DOHH2 (cell line): ENCODE data around the gene EZR.

Source experiments
- H3F3A ChIP-seq: fragments of 200-600 bp; sonication (generic), shearing (Covaris generic); 2 replicates; pipeline ENCODE4 v1.6.0; 2016; ENCODE audit warnings: antibody characterized with exemption, mild to moderate bottlenecking; ENCODE audit not compliant: control insufficient read depth, insufficient read depth
- H3K27ac ChIP-seq: fragments of 200-600 bp; sonication (generic); 2 replicates; pipeline ENCODE4 v1.5.1; 2014; ENCODE audit warnings: low read depth, mild to moderate bottlenecking, low read length, moderate library complexity
- H3K27me3 ChIP-seq: fragments of 200-600 bp; sonication (generic); 2 replicates; pipeline ENCODE4 v1.6.1; 2014; ENCODE audit warnings: mild to moderate bottlenecking, low read length, mixed read lengths; ENCODE audit not compliant: control insufficient read depth
- H3K36me3 ChIP-seq: fragments of 200-600 bp; sonication (generic); 2 replicates; pipeline ENCODE4 v1.6.1; 2014; ENCODE audit warnings: mild to moderate bottlenecking, low read length, moderate library complexity, mixed read lengths; ENCODE audit not compliant: control insufficient read depth
- H3K4me1 ChIP-seq: fragments of 200-600 bp; sonication (generic); 2 replicates; pipeline ENCODE4 v1.6.1; 2014; ENCODE audit warnings: mild to moderate bottlenecking, low read length, mixed read lengths; ENCODE audit not compliant: control insufficient read depth
- H3K4me2 ChIP-seq: fragments of 200-600 bp; sonication (generic); 2 replicates; pipeline ENCODE4 v1.6.0; 2014; ENCODE audit warnings: mild to moderate bottlenecking, low read length, moderate library complexity
- H3K4me3 ChIP-seq: fragments of 200-600 bp; sonication (generic); 2 replicates; pipeline ENCODE4 v1.5.1; 2014; ENCODE audit warnings: mild to moderate bottlenecking, low read length, mixed read lengths
- H3K79me2 ChIP-seq: fragments of 200-600 bp; sonication (generic); 2 replicates; pipeline ENCODE4 v1.6.1; 2014; ENCODE audit warnings: mild to moderate bottlenecking, low read length, mixed read lengths; ENCODE audit not compliant: control insufficient read depth
- H3K9me2 ChIP-seq: fragments of 200-600 bp; sonication (generic); replicated peaks from 2 replicates; pipeline ENCODE4 v1.6.1; 2014; ENCODE audit warnings: mild to moderate bottlenecking, low read length, mixed read lengths; ENCODE audit not compliant: control insufficient read depth
- H3K9me3 ChIP-seq: fragments of 200-600 bp; sonication (generic); 2 replicates; pipeline ENCODE4 v1.6.1; 2014; ENCODE audit warnings: antibody characterized with exemption, low read length, mixed read lengths; ENCODE audit not compliant: control insufficient read depth, insufficient read depth
- H4K20me1 ChIP-seq: fragments of 200-600 bp; sonication (generic); 2 replicates; pipeline ENCODE4 v1.6.0; 2014; ENCODE audit warnings: low read depth, mild to moderate bottlenecking, antibody characterized with exemption, low read length, moderate library complexity; ENCODE audit not compliant: control insufficient read depth, insufficient read depth
- EZH2phosphoT487 ChIP-seq: fragments of 200-600 bp; sonication (generic); IDR thresholded peaks from 2 replicates; pipeline ENCODE4 v1.6.1; 2017; ENCODE audit warnings: borderline replicate concordance, mild to moderate bottlenecking, antibody characterized with exemption, low read length, moderate library complexity, mixed read lengths
- TF ChIP-seq, protein P1 (sequence below): fragments of 200-600 bp; sonication (generic); IDR thresholded peaks from one replicate; pipeline ENCODE4 v1.5.1; 2014; ENCODE audit warnings: antibody characterized with exemption, mild to moderate bottlenecking, low read depth, low read length; ENCODE audit not compliant: poor library complexity, severe bottlenecking

EZR gene

DNA sequence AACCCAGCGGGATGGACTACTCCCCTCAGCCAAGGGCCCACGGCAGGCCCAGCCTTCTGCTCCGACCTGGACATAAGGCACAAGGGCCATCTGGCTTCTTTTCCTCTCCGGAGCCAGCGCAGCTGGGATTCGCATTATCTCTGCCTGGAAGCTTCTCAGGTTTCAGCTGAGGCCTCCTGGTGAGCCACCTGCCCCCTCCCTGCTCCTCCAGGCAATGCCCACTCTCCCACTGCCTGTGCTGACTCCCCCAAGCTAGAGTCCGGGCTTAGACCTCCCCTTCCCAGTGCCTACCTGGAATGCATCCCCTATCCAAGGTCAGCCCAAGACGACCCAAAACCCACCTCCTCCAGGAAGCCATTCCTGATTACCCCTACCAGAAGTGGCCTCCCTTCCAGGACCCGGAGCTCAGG lies 60.7 kb downstream of the EZR start:
- H3K27ac ChIP-seq, result no peak overlapping the region
- no peak for TF ChIP-seq EZH2phosphoT487
- TF ChIP-seq, protein P1, sequence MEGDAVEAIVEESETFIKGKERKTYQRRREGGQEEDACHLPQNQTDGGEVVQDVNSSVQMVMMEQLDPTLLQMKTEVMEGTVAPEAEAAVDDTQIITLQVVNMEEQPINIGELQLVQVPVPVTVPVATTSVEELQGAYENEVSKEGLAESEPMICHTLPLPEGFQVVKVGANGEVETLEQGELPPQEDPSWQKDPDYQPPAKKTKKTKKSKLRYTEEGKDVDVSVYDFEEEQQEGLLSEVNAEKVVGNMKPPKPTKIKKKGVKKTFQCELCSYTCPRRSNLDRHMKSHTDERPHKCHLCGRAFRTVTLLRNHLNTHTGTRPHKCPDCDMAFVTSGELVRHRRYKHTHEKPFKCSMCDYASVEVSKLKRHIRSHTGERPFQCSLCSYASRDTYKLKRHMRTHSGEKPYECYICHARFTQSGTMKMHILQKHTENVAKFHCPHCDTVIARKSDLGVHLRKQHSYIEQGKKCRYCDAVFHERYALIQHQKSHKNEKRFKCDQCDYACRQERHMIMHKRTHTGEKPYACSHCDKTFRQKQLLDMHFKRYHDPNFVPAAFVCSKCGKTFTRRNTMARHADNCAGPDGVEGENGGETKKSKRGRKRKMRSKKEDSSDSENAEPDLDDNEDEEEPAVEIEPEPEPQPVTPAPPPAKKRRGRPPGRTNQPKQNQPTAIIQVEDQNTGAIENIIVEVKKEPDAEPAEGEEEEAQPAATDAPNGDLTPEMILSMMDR, result no peak
- no peaks in the 10 kb centered on the region for H3K36me3 ChIP-seq
- no peaks in the 10 kb centered on the region for H3K79me2 ChIP-seq
- H3K4me2 ChIP-seq, result no peak overlapping the region
- H3K4me3 ChIP-seq, result no peak overlapping the region
- peaks cover 5% of the 10 kb centered on the region; the same call in 1 of the 2 replicates for H3K27me3 ChIP-seq
- no peaks in the 10 kb centered on the region for H3K9me2 ChIP-seq
- 0 out of 2 replicates have a peak, but pooled peaks cover 3% of the 10 kb centered on the region for H3K4me1 ChIP-seq
- H3K9me3 ChIP-seq, result no peaks in the 10 kb centered on the region
- H4K20me1 ChIP-seq, result no peaks in the 10 kb centered on the region
- peaks cover 17% of the 10 kb centered on the region for H3F3A ChIP-seq

DNA sequence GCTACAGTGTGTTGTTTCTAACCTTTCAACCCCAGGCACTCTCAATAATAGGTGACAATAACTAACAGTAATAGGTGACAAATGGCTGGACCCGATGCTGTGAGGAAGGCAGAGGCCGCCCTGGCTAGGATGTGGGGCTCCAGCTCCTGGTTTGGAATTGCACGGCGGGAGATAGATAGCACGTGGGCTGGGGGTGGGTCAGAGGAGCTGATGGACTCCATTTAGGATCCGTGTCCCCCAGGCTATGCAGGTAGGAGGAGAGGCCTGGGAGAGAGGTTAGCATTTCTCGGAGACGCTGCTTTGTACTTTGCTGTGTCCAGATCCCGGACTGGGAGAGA lies 61.4 kb downstream of the EZR start:
- Histone ChIP-seq H3K4me1 (peaks cover 8% of the 10 kb centered on the region), H3K36me3 (no peaks in the 10 kb centered on the region), H3K27ac (no peak overlapping the region), H3K4me3 (no peak overlapping the region), H3F3A (peaks cover 10% of the 10 kb centered on the region), H3K4me2 (no peak overlapping the region), H3K9me3 (no peaks in the 10 kb centered on the region), H3K9me2 (no peaks in the 10 kb centered on the region), H3K79me2 (no peaks in the 10 kb centered on the region), H4K20me1 (no peaks in the 10 kb centered on the region), H3K27me3 (peaks cover 5% of the 10 kb centered on the region; the same call in 1 of the 2 replicates)
- TF ChIP-seq, protein P1, result no peak
- no peak for TF ChIP-seq EZH2phosphoT487

DNA sequence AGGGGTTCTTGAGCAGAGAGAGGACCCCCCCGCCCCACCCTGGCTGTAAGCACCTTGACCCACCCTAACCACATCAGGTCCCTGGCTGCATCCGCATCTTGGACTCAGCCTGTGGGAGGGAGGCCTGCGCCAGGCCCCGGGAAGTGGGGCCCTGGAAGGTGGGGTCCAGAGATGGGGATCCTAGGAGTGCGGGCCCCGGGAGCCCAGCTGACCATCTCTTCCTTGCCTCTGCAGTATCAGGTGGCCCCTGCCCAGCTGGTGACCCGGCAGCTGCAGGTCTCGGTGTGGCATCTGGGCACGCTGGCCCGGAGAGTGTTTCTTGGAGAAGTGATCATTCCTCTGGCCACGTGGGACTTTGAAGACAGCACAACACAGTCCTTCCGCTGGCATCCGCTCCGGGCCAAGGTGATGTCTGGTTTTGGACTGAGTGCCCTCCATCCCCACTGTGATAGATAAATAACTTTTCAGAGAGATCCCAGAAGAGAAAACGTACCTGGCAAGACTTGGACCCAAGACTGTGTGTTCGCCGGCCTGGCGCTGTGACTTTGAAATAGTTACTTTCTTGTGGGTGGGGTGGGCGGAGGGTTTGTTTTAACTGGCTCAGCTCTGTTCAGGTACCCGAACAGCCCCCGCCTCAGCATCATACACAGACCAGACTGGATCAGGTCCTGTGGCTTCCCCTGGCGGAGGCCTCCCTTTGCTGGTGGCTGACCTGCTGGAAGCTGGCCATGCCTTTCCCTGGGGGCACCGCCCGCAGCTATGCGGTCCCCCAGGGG lies 62.0 kb downstream of the EZR start:
- Histone ChIP-seq H3K27me3 (peaks cover 8% of the 10 kb centered on the region; the same call in 1 of the 2 replicates), H3K9me2 (no peaks in the 10 kb centered on the region), H3K4me3 (no peak overlapping the region), H3K79me2 (no peaks in the 10 kb centered on the region), H3K27ac (no peak overlapping the region), H3K4me2 (no peak overlapping the region), H3K9me3 (no peaks in the 10 kb centered on the region), H3K36me3 (no peaks in the 10 kb centered on the region), H3K4me1 (peaks cover 12% of the 10 kb centered on the region), H3F3A (peaks cover 5% of the 10 kb centered on the region), H4K20me1 (no peaks in the 10 kb centered on the region)
- no peak for TF ChIP-seq EZH2phosphoT487
- TF ChIP-seq, protein P1, result no peak
